Left colon (tissue), 2 donors: ENCODE measurements around the gene OR2T12. TPM values are rescaled to one million over a fixed set of nuclear protein-coding genes. Genes with fewer than 3 reads are reported as not detected.
"Not testable (repeated sequence)": the region's sequence is repeated elsewhere in the genome, so short reads cannot be mapped to it uniquely, and the experiment has no call there.

Source experiments
- ATAC-seq: fragments of 200-7000 bp; cut with Tn5 transposase; one replicate; pipeline ENCODE4 v1.9.1; 2020; ENCODE audit warnings: mild to moderate bottlenecking, moderate library complexity
- DNase-seq, 2 donors: peaks; one replicate each; pipeline ENCODE4 v3.0.0-alpha.2; 2020
- intact Hi-C, 2 donors: fragments of 100-400 bp; cut with DNase I in 1 of 2; cut with micrococcal nuclease in 1 of 2; formaldehyde crosslinking; loops; one replicate each; pipeline versions ENCODE4 v1.11.2 to v1.14.0; 2022; cut with DNase I, micrococcal nuclease
- long read RNA-seq: library from polyadenylated mRNA; unstranded; transcript quantifications from one replicate; pipeline ENCODE4 v2.0.0, GENCODE V29; 2021
- total RNA-seq, 2 donors: library from RNA; stranded (reverse); fragmentation: NEBNext Ultra II Directional; extraction: Animal tissue kit (Norgen Biotek cat#: 25700); gene quantifications; one replicate each; pipeline ENCODE4 v1.2.1, GENCODE V29; 2021
- donor health status: DM: no; HTN: no; CAD: no.
- donor health status: DM: yes; HTN: yes; CAD: no.

Gene OR2T12, protein sequence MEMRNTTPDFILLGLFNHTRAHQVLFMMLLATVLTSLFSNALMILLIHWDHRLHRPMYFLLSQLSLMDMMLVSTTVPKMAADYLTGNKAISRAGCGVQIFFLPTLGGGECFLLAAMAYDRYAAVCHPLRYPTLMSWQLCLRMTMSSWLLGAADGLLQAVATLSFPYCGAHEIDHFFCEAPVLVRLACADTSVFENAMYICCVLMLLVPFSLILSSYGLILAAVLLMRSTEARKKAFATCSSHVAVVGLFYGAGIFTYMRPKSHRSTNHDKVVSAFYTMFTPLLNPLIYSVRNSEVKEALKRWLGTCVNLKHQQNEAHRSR
- not detected for total RNA-seq
- long read RNA-seq: 0 reads

DNA sequence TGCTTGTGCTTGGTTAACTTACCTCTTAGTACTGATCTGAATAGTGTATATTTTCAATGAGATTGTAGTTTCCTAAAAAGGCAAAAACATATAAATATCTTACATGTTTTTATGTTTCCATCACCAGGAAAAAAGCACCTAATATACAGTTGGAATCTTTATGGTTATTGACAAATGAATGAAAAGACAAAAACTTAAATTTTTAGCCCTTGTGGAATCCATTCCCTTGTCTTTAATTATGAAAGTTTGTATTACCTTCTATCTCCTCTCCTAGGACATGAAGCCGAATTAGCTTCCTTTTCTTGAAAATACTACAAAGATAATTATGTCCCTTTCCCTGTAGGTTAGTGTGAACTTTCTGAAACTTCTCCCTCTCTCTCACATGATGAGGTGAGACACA lies at the start of gene OR2T12:
OR2T12 (minus strand) TSS at position 101 of the 400 bp plus-strand sequence. CDS start 7,846 bp downstream, outside the sequence.
- DNase-seq (no peak), ATAC-seq (no peak)
- intact Hi-C loops: no loop called here

DNA sequence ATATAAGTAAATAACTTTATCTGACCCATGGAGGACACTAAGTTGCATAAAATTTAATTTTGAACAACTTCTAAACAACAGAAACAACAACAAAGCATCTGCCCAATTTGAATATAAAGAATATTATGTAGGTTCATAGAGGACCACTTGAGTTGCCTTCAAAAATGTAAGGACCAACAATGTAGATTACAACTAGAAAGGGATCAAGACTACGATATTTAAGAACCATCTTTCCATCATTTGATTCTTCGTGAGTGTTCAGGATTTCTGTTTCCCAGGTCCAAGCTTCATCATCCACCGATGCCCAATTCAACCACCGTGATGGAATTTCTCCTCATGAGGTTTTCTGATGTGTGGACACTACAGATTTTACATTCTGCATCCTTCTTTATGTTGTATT lies 45.3 kb upstream of the OR2T12 start, which contains the start of gene OR14C36:
OR14C36 (plus strand) TSS at position 301 of the 400 bp plus-strand sequence; CDS start at position 301, 0 bp downstream.
- intact Hi-C loops: no loop called here
- no peak for DNase-seq

DNA sequence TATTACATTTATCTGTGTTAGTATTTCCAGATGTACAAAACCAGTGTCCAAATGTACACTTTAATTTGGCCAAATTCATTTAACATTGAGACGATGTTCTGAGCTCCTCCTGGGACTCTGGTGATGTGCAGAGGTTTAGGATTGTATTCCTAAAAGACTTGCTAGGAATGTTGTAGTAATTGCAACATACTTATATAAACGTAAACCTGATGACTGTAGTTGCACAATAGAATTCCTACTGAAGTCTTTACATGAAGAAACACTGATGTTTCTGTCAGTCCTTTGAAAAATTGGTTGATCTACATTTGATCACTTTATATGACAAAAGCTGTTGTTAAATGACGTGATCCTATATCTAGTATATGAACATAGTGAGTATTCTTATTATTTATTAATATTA lies 40.2 kb upstream of the OR2T12 start:
- DNase-seq (no peak), ATAC-seq (no peak)
- intact Hi-C loops: no loop called here

More for the DNA sequence above, 45.3 kb upstream of the OR2T12 start, which contains the start of gene OR14C36:
- ATAC-seq: no peak

DNA sequence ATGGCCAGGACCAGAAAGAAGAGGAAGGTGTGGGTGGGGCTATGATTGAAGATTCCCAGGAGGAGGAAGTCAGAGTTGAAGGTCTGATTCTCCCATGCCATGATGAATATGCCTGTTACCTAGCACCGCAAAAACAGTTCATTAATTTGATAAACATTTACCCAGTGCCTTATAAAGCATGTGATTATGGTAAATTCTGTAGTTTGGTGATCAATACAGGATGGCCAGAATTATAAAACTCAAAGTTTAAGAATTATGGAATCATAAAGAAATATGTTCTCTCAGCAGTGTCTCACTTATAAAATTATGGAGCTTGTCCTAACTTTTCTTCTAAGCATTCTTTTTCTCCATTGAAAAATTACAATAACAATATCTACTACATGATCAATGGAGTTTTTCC lies 21.2 kb upstream of the OR2T12 start, which contains the start of gene OR2M7:
OR2M7 (minus strand) TSS at position 101 of the 400 bp plus-strand sequence; CDS start at position 101, 0 bp downstream.
- intact Hi-C loops: no loop called here
- ATAC-seq (no peak), DNase-seq (no peak)

DNA sequence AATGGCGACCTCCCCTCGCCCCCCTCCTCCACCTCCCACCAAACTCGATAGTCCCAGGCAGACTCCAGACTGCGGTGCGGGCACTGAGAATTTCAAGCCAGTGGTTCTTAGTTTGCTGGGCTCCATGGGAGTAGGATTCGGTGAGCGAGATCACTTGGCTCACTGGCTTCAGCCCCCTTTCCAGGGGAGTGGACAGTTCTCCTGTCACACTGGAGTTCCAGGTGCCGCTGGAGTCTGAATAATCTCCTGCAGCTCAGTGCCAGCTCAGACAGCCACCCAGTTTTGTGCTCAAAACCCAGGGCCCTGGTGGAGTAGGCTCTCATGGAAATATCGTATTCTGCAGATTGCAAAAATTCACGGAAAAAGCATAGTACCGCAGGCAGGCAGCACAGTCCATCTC lies 13.6 kb upstream of the OR2T12 start:
- intact Hi-C loops: no loop called here
- ATAC-seq: no peak

DNA sequence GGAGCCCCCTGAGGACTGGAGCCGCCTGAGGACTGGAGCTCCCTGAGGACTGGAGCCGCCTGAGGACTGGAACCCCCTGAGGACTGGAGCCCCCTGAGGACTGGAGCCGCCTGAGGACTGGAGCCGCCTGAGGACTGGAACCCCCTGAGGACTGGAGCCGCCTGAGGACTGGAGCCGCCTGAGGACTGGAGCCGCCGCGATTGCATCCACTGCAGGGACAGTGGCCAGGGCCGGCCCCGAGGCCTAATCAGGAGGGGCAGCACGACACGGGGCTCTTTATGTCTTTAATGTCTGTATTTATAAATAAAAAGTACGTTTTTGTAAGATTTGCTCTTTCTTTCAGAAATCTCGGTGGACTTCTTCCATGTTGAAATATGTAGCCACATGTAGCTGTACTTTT lies 3.5 kb upstream of the OR2T12 start:
- intact Hi-C loops, ATAC-seq, DNase-seq: not testable (repeated sequence)

More for the DNA sequence above, 13.6 kb upstream of the OR2T12 start:
- no peak for DNase-seq

DNA sequence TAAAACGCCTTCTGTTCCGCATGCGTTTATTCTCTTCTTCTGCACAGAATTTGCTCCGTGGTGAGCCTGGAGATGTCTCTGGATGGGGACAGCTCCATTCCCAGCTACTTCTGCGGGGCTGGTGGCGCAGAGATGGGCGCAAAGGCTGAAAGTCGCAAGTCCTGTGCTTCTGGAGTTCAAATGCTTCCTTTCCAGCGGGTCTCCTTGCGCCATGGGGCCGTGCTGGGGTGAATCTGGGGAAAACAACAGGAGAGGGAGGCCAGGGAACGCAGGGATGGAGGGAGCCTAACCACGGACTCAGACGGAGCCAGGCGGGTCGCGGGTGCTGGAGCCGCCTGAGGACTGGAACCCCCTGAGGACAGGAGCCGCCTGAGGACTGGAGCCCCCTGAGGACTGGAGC lies 2.9 kb upstream of the OR2T12 start:
- no peak for ATAC-seq
- DNase-seq: no peak
- intact Hi-C loops: no loop called here

DNA sequence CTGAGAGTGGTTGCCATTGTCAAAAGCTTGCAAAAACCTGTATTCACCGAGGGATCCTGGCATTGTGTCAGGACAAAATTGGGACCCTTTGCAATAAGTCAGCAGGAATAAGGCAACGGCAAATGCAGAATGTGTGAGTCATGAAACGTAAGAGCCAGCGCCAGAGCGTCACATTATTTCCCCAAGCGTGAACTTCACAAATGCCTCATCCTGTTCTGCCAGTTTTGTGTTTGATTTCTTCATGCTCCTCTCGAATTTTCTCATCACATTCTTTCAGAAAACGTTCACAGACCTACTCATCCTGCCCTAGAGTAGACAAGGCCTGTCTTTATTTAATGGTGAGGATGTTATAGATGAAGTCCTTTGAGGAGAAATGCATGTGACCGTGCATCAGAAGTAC lies 2.4 kb upstream of the OR2T12 start:
- intact Hi-C loops, ATAC-seq, DNase-seq: not testable (repeated sequence)

DNA sequence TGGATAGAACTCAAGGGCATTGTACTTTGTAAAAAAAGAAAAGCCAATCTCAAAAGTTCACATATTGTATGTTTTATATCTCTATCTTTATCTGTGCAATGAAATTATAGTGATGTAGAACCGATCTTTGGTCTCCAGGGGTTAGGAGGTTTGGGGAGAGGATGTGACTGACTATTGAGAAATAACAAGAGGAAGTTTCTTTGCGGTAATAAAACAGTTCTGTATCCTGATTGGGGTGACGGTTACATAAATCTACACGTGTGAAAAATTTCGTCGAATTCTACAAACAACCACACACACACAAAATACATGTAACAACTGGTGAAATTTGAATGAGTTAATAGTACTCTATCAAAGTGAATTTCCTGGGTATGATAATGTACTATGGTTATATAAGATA lies 14.8 kb downstream of the OR2T12 start:
- intact Hi-C loops: no loop called here
- DNase-seq (no peak), ATAC-seq (no peak)

DNA sequence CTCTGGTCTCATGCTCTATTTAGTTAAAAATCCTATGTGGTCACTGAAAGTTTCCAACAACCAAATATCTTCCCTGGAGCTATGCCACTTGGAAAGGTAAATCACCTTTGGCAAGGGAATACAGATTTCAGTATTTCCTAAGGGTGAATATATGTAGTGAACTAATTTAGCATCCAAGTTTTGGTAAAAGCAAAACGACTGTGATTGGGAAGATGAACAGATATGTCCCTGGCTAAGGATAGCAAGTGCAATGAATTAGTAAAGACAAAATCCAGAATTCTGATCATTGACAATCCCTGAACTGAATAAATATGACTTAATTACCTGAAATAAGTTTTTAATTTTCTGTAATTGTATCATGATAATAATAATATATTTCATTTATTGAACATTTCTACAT lies 25.3 kb downstream of the OR2T12 start, which contains the start of gene OR2T33:
OR2T33 (minus strand) TSS at position 101 of the 400 bp plus-strand sequence. CDS start 4,162 bp downstream, outside the sequence.
- DNase-seq: no peak
- intact Hi-C loops: no loop called here
- ATAC-seq: no peak

DNA sequence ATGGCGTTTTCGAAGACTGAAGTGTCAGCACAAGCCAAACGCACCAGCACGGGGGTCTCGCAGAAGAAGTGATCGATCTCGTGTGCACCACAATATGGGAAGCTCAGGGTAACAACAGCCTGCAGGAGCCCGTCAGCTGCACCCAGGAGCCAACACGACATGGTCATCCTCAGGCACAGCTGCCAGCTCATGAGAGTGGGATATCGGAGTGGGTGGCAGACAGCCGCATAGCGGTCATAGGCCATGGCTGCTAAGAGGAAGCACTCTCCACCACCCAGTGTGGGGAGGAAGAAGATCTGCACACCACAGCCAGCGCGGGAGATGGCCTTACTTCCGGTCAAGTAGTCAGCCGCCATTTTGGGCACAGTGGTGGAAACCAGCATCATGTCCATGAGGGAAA lies 30.0 kb downstream of the OR2T12 start:
- intact Hi-C loops, DNase-seq, ATAC-seq: not testable (repeated sequence)

DNA sequence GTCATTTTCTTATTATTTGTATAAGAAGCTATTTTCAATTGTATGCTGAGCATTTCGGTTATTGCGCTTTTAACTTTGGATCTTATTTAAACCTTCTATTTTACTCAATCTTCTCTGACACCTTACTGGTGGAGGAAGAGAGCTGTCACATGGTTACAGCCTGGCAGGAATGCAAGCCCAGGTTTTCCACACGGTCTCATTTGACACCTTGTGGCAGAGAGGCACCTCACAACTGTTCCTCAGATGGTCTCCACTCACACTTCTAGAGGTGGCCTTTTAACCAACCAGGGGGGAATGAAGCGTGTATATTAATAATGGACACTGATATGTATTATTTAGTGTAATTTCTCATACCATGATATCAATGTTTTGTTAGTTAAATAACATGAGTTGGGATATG lies 35.0 kb downstream of the OR2T12 start:
- ATAC-seq (no peak), DNase-seq (no peak)
- intact Hi-C loops: no loop called here

DNA sequence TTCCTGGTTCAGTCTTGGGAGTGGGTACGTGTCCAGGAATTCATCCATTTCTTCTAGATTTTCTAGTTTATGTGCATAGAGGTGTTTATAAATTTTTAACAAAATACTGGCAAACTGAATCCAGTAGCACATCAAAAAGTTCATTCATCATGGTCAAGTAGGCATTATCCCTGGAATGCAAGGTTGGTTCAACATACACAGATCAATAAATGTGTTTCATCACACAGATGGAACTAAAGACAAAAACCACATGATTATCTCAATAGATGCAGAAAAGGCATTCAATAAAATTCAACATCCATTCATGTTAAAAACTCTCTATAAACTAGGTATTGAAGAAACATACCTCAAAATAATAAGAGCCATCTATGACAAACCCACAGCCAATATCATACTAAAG lies 43.9 kb downstream of the OR2T12 start:
- intact Hi-C loops, DNase-seq, ATAC-seq: not testable (repeated sequence)

DNA sequence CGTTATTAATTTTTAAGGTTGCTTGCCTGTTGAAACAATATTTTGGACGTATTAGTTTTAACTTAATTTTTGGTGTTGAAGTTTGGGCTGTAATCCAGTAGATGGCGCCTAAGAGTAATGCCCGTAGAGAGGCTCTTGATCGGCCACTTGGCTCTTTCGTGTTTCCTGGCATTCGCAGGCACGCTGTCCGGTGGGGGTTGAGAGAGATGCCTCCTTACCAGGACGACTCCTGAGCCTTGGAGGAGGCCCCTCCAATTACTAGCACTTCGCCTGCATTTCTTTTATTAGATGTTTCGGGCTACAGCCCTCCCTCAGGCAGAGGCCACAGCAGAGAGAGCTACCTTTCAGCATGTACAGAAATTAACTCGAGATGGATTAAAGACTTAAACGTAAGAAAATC lies 60.0 kb downstream of the OR2T12 start:
- DNase-seq (peak in 1 of 2 donors; percentile 5), ATAC-seq (no peak)
- intact Hi-C loops: no loop called here

Other genes starting within 250 kb of the OR2T12 start
- not detected for gene OR2L13, start 208.2 kb downstream of the OR2T12 start, total RNA-seq
- gene OR2M5, start 158.3 kb downstream of the OR2T12 start, total RNA-seq: not detected
- gene OR2M2, start 128.6 kb downstream of the OR2T12 start, total RNA-seq: not detected
- gene OR2M3, start 106.2 kb downstream of the OR2T12 start, total RNA-seq: not detected
- not detected for gene OR2M4, start 72.0 kb downstream of the OR2T12 start, total RNA-seq
- gene OR2T33, start 25.4 kb downstream of the OR2T12 start, total RNA-seq: not detected
- gene OR2M7, start 21.1 kb upstream of the OR2T12 start, total RNA-seq: not detected
- gene OR14C36, start 45.4 kb upstream of the OR2T12 start, total RNA-seq: not detected
- gene OR2T4, start 58.2 kb upstream of the OR2T12 start, total RNA-seq: not detected
- not detected for gene OR2T6, start 72.3 kb upstream of the OR2T12 start, total RNA-seq
- gene OR2T1, start 99.6 kb upstream of the OR2T12 start, total RNA-seq: not detected
- not detected for gene OR2T2, start 142.2 kb upstream of the OR2T12 start, total RNA-seq
- gene OR2T3, start 169.9 kb upstream of the OR2T12 start, total RNA-seq: not detected
- gene OR2T5, start 185.2 kb upstream of the OR2T12 start, total RNA-seq: not detected
- not detected for gene OR2G6, start 204.6 kb upstream of the OR2T12 start, total RNA-seq